ENCODE measurements around the gene MMP24. TPM values are rescaled to one million over a fixed set of nuclear protein-coding genes. Genes with fewer than 3 reads are reported as not detected.

Gene MMP24
- total and polyA plus RNA-seq, 2 donors (not counting 1 experiment from before 2014, with no cell fraction given) = 0.17 to 0.49 TPM

DNA sequence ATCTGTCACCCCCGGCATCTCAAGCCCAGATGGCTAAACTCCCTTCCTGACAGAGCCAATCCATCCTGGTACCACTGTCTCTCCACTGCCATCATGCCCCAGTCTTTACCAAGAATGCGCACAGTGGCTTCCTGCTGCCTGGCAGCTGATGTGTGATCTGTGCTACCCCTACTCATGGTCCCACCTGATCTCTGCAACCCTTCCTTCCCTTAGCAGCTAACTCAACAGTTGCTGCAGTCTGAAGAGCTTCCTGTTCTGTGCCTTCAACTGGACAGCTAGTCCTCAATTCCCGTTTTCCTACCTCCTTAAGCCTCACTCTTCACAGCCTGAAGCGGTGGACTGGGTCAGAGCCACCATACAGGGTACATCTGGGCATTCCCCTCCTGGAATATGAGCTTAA, 73.3 kb downstream of the MMP24 start:
- no peak for DNase-seq (ENCODE audit: low read depth in 2 of 2)
- Histone ChIP-seq H3K9ac (ENCODE audit: insufficient read depth, low read length) (no peak overlapping the region), H3K27me3 (ENCODE audit: control insufficient read depth, insufficient read depth, low read length) (no peaks in the 10 kb centered on the region), H3K4me1 (ENCODE audit: control insufficient read depth, extremely low read depth, insufficient read depth, low read length) (peaks cover 17% of the 10 kb centered on the region), H3K79me2 (ENCODE audit: control insufficient read depth, insufficient read depth, low read length) (no peaks in the 10 kb centered on the region), H3K27ac (ENCODE audit: insufficient read depth, low read length) (no peak overlapping the region), H3K9me3 (ENCODE audit: control insufficient read depth, insufficient read depth, low read depth, low read length) (no peaks in the 10 kb centered on the region), H4K20me1 (ENCODE audit: control insufficient read depth, extremely low read depth, insufficient read depth, low read length) (no peaks in the 10 kb centered on the region), H3K4me2 (ENCODE audit: extremely low read depth, insufficient read depth, low read length) (no peak overlapping the region), H3K4me3 (replicated peaks in 1 of 4; ENCODE audit: control extremely low read depth in 1 of 4, insufficient read depth in 1 of 4, low read depth in 3 of 4, low read length in 4 of 4) (no peak overlapping the region), H2AFZ (ENCODE audit: low read length) (no peak overlapping the region), H3K36me3 (ENCODE audit: control insufficient read depth, insufficient read depth, low read length) (no peaks in the 10 kb centered on the region)
- TF ChIP-seq EZH2 (IDR thresholded peaks at IDR 0.05; ENCODE audit: low read length, missing control alignments) = no peak
- TF ChIP-seq, protein P1, sequence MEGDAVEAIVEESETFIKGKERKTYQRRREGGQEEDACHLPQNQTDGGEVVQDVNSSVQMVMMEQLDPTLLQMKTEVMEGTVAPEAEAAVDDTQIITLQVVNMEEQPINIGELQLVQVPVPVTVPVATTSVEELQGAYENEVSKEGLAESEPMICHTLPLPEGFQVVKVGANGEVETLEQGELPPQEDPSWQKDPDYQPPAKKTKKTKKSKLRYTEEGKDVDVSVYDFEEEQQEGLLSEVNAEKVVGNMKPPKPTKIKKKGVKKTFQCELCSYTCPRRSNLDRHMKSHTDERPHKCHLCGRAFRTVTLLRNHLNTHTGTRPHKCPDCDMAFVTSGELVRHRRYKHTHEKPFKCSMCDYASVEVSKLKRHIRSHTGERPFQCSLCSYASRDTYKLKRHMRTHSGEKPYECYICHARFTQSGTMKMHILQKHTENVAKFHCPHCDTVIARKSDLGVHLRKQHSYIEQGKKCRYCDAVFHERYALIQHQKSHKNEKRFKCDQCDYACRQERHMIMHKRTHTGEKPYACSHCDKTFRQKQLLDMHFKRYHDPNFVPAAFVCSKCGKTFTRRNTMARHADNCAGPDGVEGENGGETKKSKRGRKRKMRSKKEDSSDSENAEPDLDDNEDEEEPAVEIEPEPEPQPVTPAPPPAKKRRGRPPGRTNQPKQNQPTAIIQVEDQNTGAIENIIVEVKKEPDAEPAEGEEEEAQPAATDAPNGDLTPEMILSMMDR (conservative IDR thresholded peaks at IDR 0.05 in 1 of 2, IDR thresholded peaks at IDR 0.05 in 1 of 2; ENCODE audit: low read depth in 1 of 2, low read length in 2 of 2) = no peak

DNA sequence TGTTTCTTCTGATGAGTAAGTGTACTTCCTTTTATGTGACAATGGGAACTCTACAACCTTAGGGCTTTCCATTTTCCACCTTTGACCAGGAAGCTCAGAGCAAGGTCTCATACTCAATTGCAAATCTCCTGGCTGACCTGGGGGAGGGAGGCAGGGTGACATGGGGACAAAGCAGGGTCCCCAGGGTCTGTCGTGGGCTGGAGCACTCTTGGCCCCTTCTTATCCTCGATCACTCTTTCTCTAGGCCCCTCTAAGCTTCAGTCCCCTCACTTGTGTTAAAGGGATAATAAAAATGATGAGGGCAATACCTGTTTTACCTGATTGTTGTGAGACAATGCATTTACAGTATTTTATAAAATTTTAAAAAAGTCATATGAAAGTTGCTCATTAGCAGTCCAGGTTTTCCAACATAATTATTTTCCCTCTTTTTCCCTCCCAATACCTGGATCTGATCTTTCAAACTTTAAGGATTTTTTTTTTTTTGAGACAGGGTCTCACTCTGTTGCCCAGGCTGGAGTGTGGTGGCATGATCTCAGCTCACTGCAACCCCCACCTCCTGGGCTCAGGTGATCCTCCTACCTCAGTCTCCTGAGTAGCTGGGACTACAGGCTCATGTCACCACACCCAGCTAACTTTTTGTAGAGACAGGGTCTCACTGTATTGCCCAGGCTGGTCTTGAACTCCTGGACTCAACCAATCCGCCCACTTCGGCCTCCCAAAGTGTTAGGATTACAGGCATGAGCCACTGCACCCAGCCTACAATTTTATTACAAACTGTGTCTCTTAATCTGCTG, 74.2 kb downstream of the MMP24 start:
- H3K79me2 ChIP-seq (ENCODE audit: control insufficient read depth, insufficient read depth, low read length) = no peaks in the 10 kb centered on the region
- no peaks in the 10 kb centered on the region for H3K27me3 ChIP-seq (ENCODE audit: control insufficient read depth, insufficient read depth, low read length)
- no peak overlapping the region for H3K9ac ChIP-seq (ENCODE audit: insufficient read depth, low read length)
- H3K9me3 ChIP-seq (ENCODE audit: control insufficient read depth, insufficient read depth, low read depth, low read length) = no peaks in the 10 kb centered on the region
- no peaks in the 10 kb centered on the region for H3K36me3 ChIP-seq (ENCODE audit: control insufficient read depth, insufficient read depth, low read length)
- H3K4me3 ChIP-seq (replicated peaks in 1 of 4; ENCODE audit: control extremely low read depth in 1 of 4, insufficient read depth in 1 of 4, low read depth in 3 of 4, low read length in 4 of 4) = no peak overlapping the region
- H3K4me2 ChIP-seq (ENCODE audit: extremely low read depth, insufficient read depth, low read length) = no peak overlapping the region
- H3K27ac ChIP-seq (ENCODE audit: insufficient read depth, low read length) = no peak overlapping the region
- no peaks in the 10 kb centered on the region for H4K20me1 ChIP-seq (ENCODE audit: control insufficient read depth, extremely low read depth, insufficient read depth, low read length)
- DNase-seq (ENCODE audit: low read depth in 2 of 2) = no peak
- H2AFZ ChIP-seq (ENCODE audit: low read length) = no peak overlapping the region
- peaks cover 25% of the 10 kb centered on the region for H3K4me1 ChIP-seq (ENCODE audit: control insufficient read depth, extremely low read depth, insufficient read depth, low read length)
- TF ChIP-seq, protein P1 (conservative IDR thresholded peaks at IDR 0.05 in 1 of 2, IDR thresholded peaks at IDR 0.05 in 1 of 2; ENCODE audit: low read depth in 1 of 2, low read length in 2 of 2) = no peak

DNA sequence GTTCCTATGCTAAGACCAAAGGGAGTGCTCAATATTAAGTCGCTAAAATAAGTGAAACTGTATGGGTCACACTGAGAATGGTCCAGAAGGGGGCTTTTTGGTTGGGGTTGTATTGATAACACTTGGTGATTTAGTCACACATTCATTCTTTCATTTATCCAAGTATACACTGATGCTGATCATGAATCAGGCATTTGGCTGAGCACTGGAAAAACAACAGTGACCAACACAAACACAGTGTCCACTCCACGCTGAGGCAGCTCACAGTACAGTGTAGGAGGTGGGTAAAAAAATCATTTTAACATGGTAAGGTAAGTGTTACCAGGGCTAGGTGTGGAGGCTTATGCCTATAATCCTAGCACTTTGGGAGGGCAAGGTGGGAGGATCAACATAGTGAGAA, 74.9 kb downstream of the MMP24 start:
- Histone ChIP-seq H3K27ac (ENCODE audit: insufficient read depth, low read length) (no peak overlapping the region), H3K79me2 (ENCODE audit: control insufficient read depth, insufficient read depth, low read length) (no peaks in the 10 kb centered on the region), H4K20me1 (ENCODE audit: control insufficient read depth, extremely low read depth, insufficient read depth, low read length) (no peaks in the 10 kb centered on the region), H3K4me2 (ENCODE audit: extremely low read depth, insufficient read depth, low read length) (no peak overlapping the region), H3K9me3 (ENCODE audit: control insufficient read depth, insufficient read depth, low read depth, low read length) (no peaks in the 10 kb centered on the region), H3K4me1 (ENCODE audit: control insufficient read depth, extremely low read depth, insufficient read depth, low read length) (peaks cover 30% of the 10 kb centered on the region), H2AFZ (ENCODE audit: low read length) (no peak overlapping the region), H3K27me3 (ENCODE audit: control insufficient read depth, insufficient read depth, low read length) (no peaks in the 10 kb centered on the region), H3K36me3 (ENCODE audit: control insufficient read depth, insufficient read depth, low read length) (no peaks in the 10 kb centered on the region), H3K4me3 (replicated peaks in 1 of 4; ENCODE audit: control extremely low read depth in 1 of 4, insufficient read depth in 1 of 4, low read depth in 3 of 4, low read length in 4 of 4) (no peak overlapping the region), H3K9ac (ENCODE audit: insufficient read depth, low read length) (no peak overlapping the region)
- TF ChIP-seq, protein P1 (conservative IDR thresholded peaks at IDR 0.05 in 1 of 2, IDR thresholded peaks at IDR 0.05 in 1 of 2; ENCODE audit: low read depth in 1 of 2, low read length in 2 of 2) = no peak
- no peak for TF ChIP-seq EZH2 (IDR thresholded peaks at IDR 0.05; ENCODE audit: low read length, missing control alignments)
- DNase-seq (ENCODE audit: low read depth in 2 of 2) = peak in 1 of 2 donors; percentile 41

Data from fibroblast of lung (primary cell).